GM21723 (cell line): ENCODE measurements around the gene NRIP2.

Source experiments
- ATAC-seq: cut with Tn5 transposase; IDR thresholded peaks from one replicate; pipeline ENCODE4 v1.9.1; 2021; ENCODE audit warnings: mild to moderate bottlenecking, moderate library complexity; ENCODE audit not compliant: unreplicated experiment

Gene NRIP2

GRCh38 chr12:2845280-2845679, 10.4 kb upstream of the NRIP2 start:
- ATAC-seq = no peak

DNA sequence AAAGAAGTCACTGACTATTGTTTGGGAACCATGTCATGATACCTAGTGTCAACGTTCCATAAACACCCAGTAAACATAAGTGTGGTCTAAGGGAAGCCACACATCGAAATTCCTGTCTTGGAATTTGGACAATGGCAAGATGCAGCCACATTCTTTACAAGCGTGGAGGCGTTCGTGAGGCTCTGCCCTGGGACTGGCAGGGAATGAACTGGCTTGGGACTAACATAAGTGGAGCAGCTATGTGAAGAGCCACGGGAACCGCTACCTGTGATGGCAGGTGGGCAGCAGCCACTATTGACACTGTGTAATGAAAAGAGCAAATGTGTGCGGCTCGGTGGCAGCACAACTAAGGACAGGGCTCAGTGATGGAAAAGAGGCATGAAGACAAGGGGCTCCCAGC, 10.0 kb upstream of the NRIP2 start:
- no peak for ATAC-seq

DNA sequence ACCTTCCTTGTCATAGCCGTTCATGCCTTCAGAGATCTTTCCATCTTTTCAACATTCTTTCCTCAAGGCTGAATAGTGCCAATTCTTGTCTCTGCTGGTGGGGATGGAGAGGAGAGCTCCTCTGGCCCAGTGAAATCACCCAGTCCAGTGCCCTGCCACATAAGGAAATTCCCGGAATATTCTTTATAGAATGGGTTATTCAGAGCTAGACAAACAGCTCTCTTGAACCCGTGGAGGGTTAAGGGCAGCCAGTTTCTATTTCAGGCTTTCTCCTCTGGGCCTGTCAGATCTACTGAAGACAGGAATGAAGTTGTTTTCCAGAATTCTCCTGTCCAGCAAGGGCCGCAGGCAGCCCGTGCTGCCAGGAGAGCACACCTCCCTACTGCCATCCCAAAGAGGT, 8.1 kb upstream of the NRIP2 start:
- no peak for ATAC-seq

- ATAC-seq = no peak
Measured at GRCh38 chr12:2841056-2841650, 6.3 kb upstream of the NRIP2 start.

- no peak for ATAC-seq
Measured at GRCh38 chr12:2836574-2836973, 1.7 kb upstream of the NRIP2 start.

GRCh38 chr12:2835691-2836403, 1.0 kb upstream of the NRIP2 start:
- ATAC-seq = no peak

GRCh38 chr12:2833810-2834209, 1.0 kb downstream of the NRIP2 start:
- no peak for ATAC-seq

GRCh38 chr12:2833327-2833726, 1.5 kb downstream of the NRIP2 start:
- no peak for ATAC-seq

GRCh38 chr12:2832550-2833127, 2.2 kb downstream of the NRIP2 start:
- ATAC-seq = no peak

DNA sequence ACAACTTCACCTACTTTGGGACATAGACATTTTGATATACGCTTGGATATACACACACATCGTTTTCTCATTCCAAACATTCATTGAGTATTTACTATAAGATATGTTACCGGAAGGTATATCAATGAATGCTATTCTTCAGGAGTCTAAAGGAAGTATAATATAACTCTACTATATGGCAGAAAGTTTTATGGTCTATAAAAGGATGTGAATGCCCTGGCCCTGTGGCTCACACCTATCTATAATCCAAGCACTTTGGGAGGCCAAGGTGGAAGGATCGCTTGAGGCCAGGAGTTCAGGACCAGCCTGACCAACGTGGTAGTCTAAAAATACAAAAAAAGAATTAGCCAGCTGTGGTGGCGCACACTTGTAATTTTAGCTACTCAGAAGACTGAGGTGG, 5.6 kb downstream of the NRIP2 start:
- ATAC-seq = no peak

- no peak for ATAC-seq
Measured at GRCh38 chr12:2826721-2827515, 7.9 kb downstream of the NRIP2 start.

- no peak for ATAC-seq
Measured at GRCh38 chr12:2826036-2826435, 8.8 kb downstream of the NRIP2 start.

GRCh38 chr12:2825132-2825531, 9.7 kb downstream of the NRIP2 start:
- ATAC-seq = no peak

- no peak for ATAC-seq
Measured at GRCh38 chr12:2824541-2824940, 10.3 kb downstream of the NRIP2 start.

- ATAC-seq = no peak
Measured at GRCh38 chr12:2823483-2823882, 11.4 kb downstream of the NRIP2 start.

DNA sequence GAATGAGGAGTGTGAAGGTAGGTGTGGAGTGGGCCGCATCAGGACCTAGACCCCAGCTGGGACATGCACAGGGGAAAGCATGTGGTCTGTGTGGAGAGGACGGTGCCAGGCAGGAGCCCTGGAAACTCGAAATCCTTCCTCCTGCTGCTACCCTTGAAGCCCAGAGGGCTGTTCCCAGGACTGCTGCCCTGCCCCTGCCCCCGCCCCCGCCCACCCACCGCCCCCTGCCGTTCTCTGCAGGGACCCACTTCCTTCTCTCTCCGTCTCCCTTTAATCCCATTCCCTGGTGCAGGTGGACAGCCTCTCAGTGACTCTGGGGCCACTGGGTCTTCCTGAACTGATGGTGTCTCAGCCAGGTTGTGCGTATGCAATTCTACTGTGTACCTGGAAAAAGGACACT, 14.4 kb downstream of the NRIP2 start:
- ATAC-seq = no peak

GRCh38 chr12:2819810-2820209, 15.0 kb downstream of the NRIP2 start:
- no peak for ATAC-seq

DNA sequence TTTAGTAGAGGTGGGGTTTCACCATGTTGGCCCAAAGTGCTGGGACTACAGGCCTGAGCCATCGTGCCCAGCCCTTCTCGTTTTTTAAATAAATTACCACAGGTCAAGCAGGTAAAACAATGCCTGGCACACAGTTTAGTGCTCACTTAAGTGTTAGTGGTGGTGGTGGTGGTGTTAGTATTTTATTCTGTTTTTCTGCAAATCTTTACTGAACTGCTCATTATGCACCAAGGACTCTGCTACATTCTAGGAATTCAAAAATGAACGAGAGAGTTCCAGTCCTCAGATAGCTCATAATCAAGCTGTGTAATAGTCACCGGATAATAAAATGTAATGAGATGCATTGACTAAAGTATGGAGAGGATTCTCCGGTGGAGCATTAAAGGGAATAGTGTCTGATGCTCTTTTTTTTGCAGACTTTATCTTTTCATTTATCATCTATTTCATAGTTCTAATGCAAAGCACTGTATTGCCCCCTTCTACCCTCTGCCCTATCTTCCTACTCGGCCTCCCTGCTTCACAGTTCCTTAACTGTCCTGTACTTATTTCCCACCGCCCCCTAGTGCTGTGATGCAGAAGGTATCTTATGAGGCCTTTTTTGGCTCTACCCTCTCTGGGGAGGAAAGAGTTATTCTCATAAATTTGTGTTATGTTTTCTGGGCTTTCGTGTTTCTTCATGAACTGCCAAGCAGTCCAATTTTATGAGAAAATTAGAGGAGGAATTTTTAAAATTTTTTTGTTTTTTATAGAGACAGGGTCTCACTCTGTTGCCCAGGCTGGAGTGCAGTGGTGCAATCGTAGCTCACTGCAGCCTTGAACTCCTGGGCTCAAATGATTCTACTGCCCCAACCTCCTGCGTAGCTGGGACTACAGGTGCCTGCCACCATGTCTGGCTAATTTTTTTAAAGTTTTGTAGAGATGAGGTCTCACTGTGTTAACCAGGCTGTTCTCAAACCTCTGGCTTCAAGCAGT, 21.3 kb downstream of the NRIP2 start:
- peak; percentile 51 for ATAC-seq

- peak; percentile 97 for ATAC-seq
Measured at GRCh38 chr12:2812290-2813213, 22.3 kb downstream of the NRIP2 start, which contains the start of gene ITFG2. Gene ITFG2, plus strand, starts transcription at chr12:2812668. Its CDS starts 93 bp downstream, at chr12:2812761.
